ENCODE results near the gene PECR.

PECR gene

DNA sequence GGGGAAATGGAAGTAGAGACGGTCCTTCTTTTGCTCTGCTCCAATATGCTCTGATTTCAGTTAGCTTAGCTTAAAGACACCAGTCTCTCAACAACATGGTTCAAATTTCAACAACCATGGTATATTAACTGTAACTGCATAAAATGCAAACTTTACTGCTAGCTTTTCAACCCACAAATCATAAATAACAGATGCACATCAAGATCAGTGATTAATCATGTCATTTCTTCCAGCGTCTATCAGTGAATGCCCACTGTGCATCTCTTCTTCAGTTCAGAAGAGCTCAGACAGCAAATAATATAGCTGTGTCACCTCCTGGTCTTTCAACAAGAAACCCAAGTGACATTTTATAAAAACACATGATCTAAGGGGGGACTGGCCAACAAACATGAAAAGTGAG is 12.6 kb downstream of the PECR start:
- no peak for DNase-seq

DNA sequence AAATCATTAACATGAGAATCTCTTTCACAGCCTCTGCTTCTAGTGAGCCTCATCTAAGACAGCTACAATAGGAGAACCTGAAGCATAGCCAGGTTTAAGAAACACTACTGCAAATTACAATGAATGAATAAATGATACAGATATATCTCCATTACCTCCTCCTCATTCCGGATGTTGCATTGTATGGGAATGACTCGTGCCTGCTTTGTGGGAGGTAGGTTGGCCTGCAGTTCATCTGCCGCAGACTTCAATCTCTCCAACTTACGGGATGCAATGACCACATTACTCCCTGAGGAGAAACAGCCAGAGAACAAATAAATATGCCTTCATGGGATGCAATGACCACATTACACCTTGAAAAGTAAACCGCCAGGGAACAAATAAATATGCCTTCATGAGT is 15.4 kb downstream of the PECR start:
- DNase-seq = no peak

- DNase-seq = no peak
These were observed 16.9 kb downstream of the PECR start for GRCh38 chr2:216064665-216065064.

DNA sequence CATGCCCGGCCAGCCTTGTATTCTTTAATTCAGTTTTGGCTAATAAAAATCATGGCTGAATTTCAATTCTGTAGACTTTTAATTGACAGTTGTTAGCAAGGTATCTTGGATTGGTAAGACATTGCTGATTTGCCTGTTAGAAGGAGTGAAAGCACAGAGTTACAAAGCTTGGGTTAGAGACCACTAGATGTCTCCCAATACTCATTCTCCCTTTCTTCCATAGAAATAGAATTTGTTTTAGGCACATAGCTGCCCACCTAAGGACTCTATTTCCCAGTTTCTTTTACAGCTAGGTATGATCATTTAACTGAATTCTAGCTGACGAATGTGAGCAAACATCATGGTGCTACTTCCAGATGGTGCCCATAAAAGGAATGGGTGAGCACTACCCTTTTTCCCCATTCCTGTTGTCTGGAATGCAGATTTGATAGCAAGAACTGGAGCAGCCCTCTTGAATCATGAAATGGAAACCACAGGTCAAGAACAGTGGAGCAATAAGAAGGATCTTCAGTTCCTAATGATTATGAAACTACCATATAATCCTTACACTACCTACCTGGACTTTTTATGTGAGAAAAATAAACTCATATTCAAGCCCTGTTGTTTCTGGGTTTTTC is 17.5 kb downstream of the PECR start:
- DNase-seq = no peak

- DNase-seq = no peak
These were observed 22.3 kb downstream of the PECR start for GRCh38 chr2:216059233-216059834.

- DNase-seq = peak; percentile 77
These were observed 23.9 kb downstream of the PECR start for GRCh38 chr2:216057688-216058193.

DNA sequence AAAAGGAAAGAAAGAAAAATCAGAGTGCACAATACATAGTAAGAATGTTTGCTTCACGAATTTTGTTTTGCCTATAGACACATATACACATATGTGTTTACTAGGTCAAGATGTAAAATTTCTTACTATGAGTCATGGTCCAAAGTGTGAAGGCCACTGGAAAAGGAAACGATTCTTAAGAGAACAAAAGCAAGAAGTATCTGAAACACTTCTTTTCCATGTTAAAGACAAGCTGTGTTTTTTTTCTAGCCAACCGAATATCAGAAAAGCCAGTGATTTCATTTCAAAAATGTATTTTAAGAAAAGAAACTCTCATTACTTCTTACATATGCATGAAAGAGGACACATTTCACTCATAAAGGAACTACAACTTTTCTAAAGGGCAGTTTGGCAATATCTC is 24.9 kb downstream of the PECR start:
- DNase-seq = peak; percentile 25

DNA sequence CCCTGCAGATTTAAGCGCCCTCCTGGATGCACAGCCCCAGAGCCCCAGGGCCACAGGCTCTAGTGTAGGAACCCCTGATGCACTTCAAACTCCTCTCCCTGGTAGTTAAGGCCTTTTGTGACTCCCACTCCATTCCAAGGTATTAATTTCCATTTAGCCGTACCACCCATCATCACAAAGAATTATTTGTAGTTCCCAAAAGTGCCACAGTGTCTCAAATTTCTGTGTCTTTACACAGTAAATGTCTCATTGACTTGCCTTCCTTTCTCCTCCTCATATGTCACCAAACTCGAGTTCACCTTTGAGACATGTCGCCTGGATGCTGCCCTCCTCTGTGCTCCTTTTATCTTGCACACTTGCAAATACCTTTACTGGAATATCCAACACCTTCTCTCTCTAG is 25.9 kb downstream of the PECR start:
- DNase-seq = no peak

- no peak for DNase-seq
These were observed 29.2 kb downstream of the PECR start for GRCh38 chr2:216052420-216052819.

- no peak for DNase-seq
These were observed 30.3 kb downstream of the PECR start for GRCh38 chr2:216051350-216051749.

GRCh38 chr2:216049452-216049851 is 32.2 kb downstream of the PECR start:
- no peak for DNase-seq

DNA sequence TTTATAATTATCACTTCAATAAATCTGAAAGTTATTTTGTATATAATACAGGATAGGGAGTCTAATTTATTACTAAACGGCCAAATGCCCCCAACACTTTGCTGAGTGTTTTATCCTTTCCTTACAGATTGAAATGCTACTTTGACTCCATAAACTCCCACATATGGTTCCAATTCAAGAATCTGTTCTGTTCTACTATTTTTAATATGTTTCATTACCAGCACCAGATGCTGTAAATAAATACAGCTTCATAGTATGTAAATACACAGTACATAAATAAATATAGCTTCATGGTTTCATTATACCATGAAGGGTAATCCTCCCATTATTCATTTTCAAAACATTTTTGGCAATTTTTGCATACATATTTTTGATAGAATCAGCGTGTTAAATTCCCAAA is 34.2 kb downstream of the PECR start:
- DNase-seq = no peak

DNA sequence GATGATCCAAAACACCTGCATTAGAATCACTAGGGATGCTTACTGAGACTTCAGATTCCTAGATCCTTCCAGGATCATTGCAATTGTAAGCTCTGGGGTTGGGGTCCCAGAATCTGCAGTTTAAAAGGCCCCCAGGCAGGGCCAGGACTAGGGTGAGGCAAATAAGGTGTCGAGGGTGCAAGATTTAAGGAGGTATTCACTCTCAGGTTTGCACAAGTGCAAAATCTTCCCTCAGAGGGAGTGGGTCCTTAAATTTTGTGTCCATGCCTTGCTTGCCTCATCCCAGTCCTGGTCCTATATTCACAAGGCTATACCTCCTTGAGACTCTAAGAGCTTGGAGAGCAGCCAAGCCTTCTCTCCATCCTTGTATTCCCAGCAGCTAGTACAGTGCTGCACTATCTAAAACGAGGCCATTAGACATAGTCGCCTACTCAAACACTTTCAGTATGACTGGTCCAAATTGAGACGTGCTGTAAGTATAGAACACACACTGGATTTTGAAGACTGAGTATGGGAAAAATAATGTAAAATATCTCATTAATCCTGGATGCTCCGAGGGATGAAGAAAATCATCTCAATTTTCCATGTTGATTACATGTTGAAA is 36.6 kb downstream of the PECR start:
- no peak for DNase-seq

GRCh38 chr2:216043949-216044348 is 37.7 kb downstream of the PECR start:
- no peak for DNase-seq

GRCh38 chr2:216041438-216041837 is 40.2 kb downstream of the PECR start:
- DNase-seq = no peak

DNA sequence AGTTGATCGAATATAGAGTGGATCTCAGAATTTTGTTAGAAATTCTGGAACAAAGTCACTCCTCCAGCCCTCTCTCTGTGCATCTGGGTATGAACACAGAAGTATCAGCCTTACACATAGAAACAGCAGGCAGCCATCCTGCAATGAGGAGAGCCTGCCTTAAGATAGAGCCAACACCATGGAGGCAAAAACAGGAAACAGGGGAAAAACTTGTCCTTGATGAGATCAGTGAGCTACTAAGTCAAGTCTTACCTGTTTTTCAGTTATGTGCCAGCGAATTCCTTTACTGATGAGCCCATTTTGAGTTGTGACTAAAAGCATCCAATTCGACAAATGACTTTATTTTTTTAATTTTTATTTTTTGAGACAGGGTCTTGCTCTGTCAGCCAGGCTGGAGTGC is 41.7 kb downstream of the PECR start:
- no peak for DNase-seq

GRCh38 chr2:216034065-216034464 is 47.5 kb downstream of the PECR start:
- peak; percentile 83 for DNase-seq

- DNase-seq = no peak
These were observed 48.2 kb downstream of the PECR start for GRCh38 chr2:216033403-216033802.

DNA sequence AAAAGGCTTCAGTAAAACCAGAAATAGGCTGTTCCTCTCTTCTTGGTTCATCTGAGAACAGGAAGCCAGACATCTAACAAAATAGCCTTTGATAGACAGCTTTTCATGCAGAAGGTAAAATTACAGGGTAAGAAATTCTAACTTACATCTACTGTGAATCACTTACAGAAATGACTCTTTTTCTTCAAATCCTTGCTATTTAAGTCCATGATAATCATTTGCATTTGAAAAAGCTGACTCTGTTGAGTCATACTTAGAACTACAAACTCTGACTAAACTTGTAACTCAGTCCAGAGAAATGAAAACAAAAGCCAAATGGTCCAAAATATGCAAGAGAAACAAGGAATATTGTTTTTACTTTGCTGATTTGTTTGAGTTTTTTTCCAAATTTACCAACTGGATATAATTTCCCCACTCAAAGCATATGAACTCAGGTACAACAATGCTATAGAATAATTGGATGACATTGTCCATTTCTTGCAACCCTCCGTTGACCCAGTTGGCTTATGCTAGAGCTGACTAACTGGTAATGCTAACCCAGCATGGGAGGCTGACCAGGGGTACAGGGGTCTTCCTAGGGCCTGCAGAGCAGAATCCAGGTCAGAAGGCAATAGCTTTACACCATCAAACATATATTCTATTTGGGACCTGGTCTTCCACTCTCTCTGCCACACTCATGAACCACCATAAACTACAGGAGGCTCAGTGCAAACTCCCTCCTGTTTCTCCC is 49.5 kb downstream of the PECR start:
- DNase-seq = peak; percentile 72

DNA sequence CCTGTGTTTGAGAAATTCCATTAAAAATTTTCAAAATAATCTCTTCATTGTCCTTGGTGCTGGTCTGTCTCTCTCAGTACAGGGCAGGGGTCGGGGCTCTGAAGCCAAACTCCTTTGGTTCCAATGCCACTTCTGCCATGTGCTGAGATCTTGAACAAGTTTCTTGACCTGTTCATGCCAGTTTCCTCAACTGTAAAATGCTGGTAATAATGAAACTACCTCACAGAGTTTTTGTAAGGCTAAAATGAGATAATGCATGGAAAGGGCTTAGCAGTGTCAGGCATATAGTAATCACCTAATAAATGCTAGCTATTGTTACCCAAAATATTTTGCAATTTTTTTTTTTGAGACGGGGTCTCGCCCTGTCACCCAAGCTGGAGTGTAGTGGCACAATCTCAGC is 51.4 kb downstream of the PECR start:
- no peak for DNase-seq

- DNase-seq = no peak
These were observed 52.0 kb downstream of the PECR start for GRCh38 chr2:216029416-216030129.

DNA sequence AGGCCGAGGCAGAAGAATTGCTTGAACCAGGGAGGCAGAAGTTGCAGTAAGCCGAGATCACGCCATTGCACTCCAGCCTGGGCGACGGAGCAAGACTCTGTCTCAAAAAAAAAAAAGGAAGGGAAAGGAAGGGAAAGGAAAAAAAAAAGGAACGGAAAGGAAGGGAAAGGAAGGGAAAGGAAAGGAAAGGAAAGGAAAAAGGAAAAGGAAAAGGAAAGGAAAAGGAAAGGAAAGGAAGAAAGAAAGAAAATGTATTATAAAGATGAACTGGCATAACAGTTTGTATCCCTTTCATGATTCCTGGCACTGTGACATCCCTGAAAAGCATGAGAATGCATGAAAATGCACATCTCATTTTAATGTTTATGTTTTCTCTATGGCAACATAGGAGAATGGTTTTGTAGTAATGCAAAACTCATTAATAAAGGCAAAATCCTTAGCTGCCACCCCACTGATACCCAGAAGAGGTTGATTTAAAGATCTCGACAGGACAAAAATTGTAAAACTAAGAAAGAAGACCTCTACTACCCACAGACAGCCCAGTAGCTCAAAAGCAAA is 56.8 kb downstream of the PECR start:
- DNase-seq = no peak
